Fibroblast of mammary gland (primary cell): ENCODE measurements around the gene SLC23A2.

Experiments used
- DNase-seq: peaks from one replicate; pipeline ENCODE4 v3.0.0-alpha.2; 2010; ENCODE audit warnings: low read depth
- H3K4me3 ChIP-seq: 2 replicates; pipeline ENCODE4 v1.5.1; 2011; ENCODE audit warnings: low read depth, mild to moderate bottlenecking, low read length, moderate library complexity; ENCODE audit not compliant: control insufficient read depth
- TF ChIP-seq, protein P1 (sequence below): conservative IDR thresholded peaks from 2 replicates; pipeline ENCODE4 v1.5.1; 2011; ENCODE audit warnings: low read depth, low read length, inconsistent platforms; ENCODE audit not compliant: control insufficient read depth, insufficient read depth

SLC23A2 gene

DNA sequence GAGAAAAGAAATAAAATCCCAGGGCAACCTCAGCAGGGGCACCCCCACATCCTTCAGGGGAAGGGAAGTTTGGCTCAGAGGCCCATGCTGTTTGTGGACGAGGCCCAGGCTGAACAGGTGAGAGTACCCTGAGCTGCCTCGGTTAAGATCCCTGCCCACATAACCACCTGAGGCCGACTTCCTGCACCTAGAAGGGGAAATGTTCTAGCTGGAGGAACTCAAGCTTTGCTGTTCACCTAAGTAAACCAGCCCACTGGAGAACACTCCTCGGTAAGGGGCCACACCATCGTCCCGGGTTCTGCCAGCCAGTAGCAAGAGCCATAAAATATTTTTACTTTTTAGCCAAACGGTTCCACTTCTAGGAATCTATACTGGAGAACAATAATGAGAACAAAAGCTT, 88.2 kb downstream of the SLC23A2 start:
- TF ChIP-seq, protein P1, sequence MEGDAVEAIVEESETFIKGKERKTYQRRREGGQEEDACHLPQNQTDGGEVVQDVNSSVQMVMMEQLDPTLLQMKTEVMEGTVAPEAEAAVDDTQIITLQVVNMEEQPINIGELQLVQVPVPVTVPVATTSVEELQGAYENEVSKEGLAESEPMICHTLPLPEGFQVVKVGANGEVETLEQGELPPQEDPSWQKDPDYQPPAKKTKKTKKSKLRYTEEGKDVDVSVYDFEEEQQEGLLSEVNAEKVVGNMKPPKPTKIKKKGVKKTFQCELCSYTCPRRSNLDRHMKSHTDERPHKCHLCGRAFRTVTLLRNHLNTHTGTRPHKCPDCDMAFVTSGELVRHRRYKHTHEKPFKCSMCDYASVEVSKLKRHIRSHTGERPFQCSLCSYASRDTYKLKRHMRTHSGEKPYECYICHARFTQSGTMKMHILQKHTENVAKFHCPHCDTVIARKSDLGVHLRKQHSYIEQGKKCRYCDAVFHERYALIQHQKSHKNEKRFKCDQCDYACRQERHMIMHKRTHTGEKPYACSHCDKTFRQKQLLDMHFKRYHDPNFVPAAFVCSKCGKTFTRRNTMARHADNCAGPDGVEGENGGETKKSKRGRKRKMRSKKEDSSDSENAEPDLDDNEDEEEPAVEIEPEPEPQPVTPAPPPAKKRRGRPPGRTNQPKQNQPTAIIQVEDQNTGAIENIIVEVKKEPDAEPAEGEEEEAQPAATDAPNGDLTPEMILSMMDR, result no peak
- no peak for DNase-seq
- no peak overlapping the region for H3K4me3 ChIP-seq

GRCh38 chr20:4912380-4913142, 88.7 kb downstream of the SLC23A2 start:
- TF ChIP-seq, protein P1, result no peak
- no peak overlapping the region for H3K4me3 ChIP-seq
- no peak for DNase-seq

DNA sequence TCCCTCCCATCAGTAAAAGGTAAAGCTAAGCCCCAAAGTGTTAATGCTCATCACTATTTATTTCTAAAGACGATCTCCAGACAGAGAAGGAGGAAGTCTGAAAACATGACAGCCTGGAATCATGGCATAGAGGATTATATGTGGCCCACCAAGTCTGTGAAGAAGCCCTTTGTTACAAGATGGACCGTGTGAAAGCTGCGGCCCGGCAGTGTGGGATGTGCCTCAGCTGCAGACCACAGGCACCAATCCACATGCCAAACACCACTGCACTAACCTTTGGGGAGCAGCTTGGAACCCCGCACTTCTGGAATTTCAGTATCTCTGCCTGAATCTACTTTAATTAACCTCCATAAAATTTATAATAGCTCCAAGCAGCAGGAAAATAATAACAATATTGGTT, 90.4 kb downstream of the SLC23A2 start:
- TF ChIP-seq, protein P1, result no peak
- H3K4me3 ChIP-seq, result no peak overlapping the region
- no peak for DNase-seq

DNA sequence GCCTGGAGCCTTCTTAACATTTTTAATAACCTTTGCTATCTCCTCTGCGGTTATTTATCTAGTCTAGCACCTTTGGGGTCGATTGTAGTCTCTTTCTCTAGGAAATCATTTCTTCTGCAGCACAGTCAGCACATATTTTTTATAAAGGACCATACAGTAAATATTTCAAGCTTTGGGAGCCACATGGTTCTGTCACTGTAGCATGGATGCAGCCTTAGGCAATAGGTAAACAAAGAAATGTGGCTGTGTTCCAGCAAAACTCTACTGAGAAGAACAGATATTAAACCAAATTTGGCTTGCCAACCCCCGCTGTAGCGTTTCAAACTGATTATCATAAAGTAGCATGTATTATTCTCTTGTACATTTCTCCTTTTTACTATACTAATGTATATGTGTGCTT, 95.7 kb downstream of the SLC23A2 start:
- DNase-seq, result no peak
- no peak overlapping the region for H3K4me3 ChIP-seq
- TF ChIP-seq, protein P1, result no peak

GRCh38 chr20:4905195-4905594, 96.1 kb downstream of the SLC23A2 start:
- TF ChIP-seq, protein P1, result no peak
- DNase-seq, result no peak
- H3K4me3 ChIP-seq, result no peak overlapping the region

- H3K4me3 ChIP-seq, result no peak overlapping the region
- no peak for DNase-seq
- TF ChIP-seq, protein P1, result no peak
These were observed 97.0 kb downstream of the SLC23A2 start for GRCh38 chr20:4904127-4904860.
